HEK293 (cell line): ENCODE measurements around the gene FLYWCH1.

Experiments used
- CTCF ChIA-PET: fragments of 350-600 bp; formaldehyde crosslinking; extraction: SDS; loops from one replicate; lab custom pipeline; 2021; ENCODE audit warnings: antibody characterized with exemption; lab: Yijun Ruan, JAX
- POLR2A ChIA-PET: fragments of 300-600 bp; formaldehyde crosslinking; extraction: SDS; loops from one replicate; lab custom pipeline; 2020; ENCODE audit warnings: antibody characterized with exemption, inconsistent platforms; lab: Yijun Ruan, JAX
- H3K27ac ChIP-seq: fragments of 200-500 bp; sonication (Bioruptor generic); 2 replicates; pipeline ENCODE4 v1.5.1; 2014; ENCODE audit warnings: low read depth, low read length, control low read depth, inconsistent platforms; ENCODE audit errors: extremely low read depth
- H3K36me3 ChIP-seq, 2 experiments: fragments of 200-500 bp in 1 of 2; sonication (Bioruptor generic) in 1 of 2; 1 replicate in 1 of 2; 2 replicates in 1 of 2; pipeline ENCODE4 v1.5.1; 2014 to 2017; ENCODE audit warnings: inconsistent platforms in 2 of 2, low read length in 2 of 2; ENCODE audit not compliant: control insufficient read depth in 2 of 2, insufficient read depth in 1 of 2
- H3K4me1 ChIP-seq: fragments of 200-500 bp; sonication (Bioruptor generic); 2 replicates; pipeline ENCODE4 v1.5.1; 2014; ENCODE audit warnings: mild to moderate bottlenecking, low read length, inconsistent platforms; ENCODE audit not compliant: control insufficient read depth, insufficient read depth
- H3K4me3 ChIP-seq: 2 replicates; pipeline ENCODE4 v1.5.1; 2011; ENCODE audit warnings: low read depth, mild to moderate bottlenecking, control low read depth, low read length, moderate library complexity
- H3K9me3 ChIP-seq: fragments of 200-500 bp; sonication (Bioruptor generic); 2 replicates; pipeline ENCODE4 v1.5.1; 2014; ENCODE audit warnings: low read depth, low read length, inconsistent platforms; ENCODE audit not compliant: control insufficient read depth, insufficient read depth
- BCL11B ChIP-seq: fragments of 450-650 bp; formaldehyde crosslinking; IDR thresholded peaks from 2 replicates; pipeline ENCODE4 v1.5.1; 2016; ENCODE audit warnings: low read depth, missing biosample characterization, missing genetic modification characterization
- CTCF ChIP-seq: fragments of 450-650 bp; formaldehyde crosslinking; IDR thresholded peaks from 2 replicates; pipeline ENCODE4 v1.5.1; 2016; ENCODE audit warnings: missing biosample characterization, missing genetic modification characterization
- GLIS2 ChIP-seq: fragments of 450-650 bp; formaldehyde crosslinking; IDR thresholded peaks from 2 replicates; pipeline ENCODE4 v1.5.1; 2016; ENCODE audit warnings: missing biosample characterization, missing genetic modification characterization
- HOXD13 ChIP-seq: sonication (generic); formaldehyde crosslinking; IDR thresholded peaks from 2 replicates; pipeline ENCODE4 v1.8.0; 2022; ENCODE audit warnings: missing genetic modification reagents, borderline replicate concordance
- PRDM1 ChIP-seq: fragments of 450-650 bp; formaldehyde crosslinking; IDR thresholded peaks from 2 replicates; pipeline ENCODE4; 2016; ENCODE audit warnings: missing biosample characterization, missing genetic modification characterization
- RBAK ChIP-seq: fragments of 450-650 bp; formaldehyde crosslinking; IDR thresholded peaks from 2 replicates; pipeline ENCODE4 v1.5.1; 2016; ENCODE audit warnings: missing biosample characterization, missing genetic modification characterization
- SETDB1 ChIP-seq: IDR thresholded peaks from one replicate; pipeline ENCODE4 v1.6.1; 2017; ENCODE audit warnings: mild to moderate bottlenecking, low read length, moderate library complexity, mixed read lengths; ENCODE audit not compliant: insufficient read length
- SP2 ChIP-seq: fragments of 450-650 bp; formaldehyde crosslinking; IDR thresholded peaks from 2 replicates; pipeline ENCODE4 v1.5.1; 2016; ENCODE audit warnings: missing biosample characterization, missing genetic modification characterization
- ZBTB49 ChIP-seq: fragments of 450-650 bp; formaldehyde crosslinking; IDR thresholded peaks from 2 replicates; pipeline ENCODE4 v1.5.1; 2016; ENCODE audit warnings: missing biosample characterization, missing genetic modification characterization, low read depth
- ZIC2 ChIP-seq: fragments of 450-650 bp; formaldehyde crosslinking; IDR thresholded peaks from 2 replicates; pipeline ENCODE4 v1.5.1; 2016; ENCODE audit warnings: missing biosample characterization, missing genetic modification characterization
- ZNF112 ChIP-seq: fragments of 450-650 bp; formaldehyde crosslinking; IDR thresholded peaks from 2 replicates; pipeline ENCODE4 v1.5.0; 2017; ENCODE audit warnings: missing biosample characterization, missing genetic modification characterization
- ZNF132 ChIP-seq: fragments of 450-650 bp; formaldehyde crosslinking; IDR thresholded peaks from 2 replicates; pipeline ENCODE4 v1.5.1; 2017; ENCODE audit warnings: missing biosample characterization, missing genetic modification characterization, borderline replicate concordance
- ZNF19 ChIP-seq: fragments of 450-650 bp; formaldehyde crosslinking; IDR thresholded peaks from 2 replicates; pipeline ENCODE4; 2016; ENCODE audit warnings: missing biosample characterization, missing genetic modification characterization, low read depth
- ZNF214 ChIP-seq: fragments of 450-650 bp; formaldehyde crosslinking; IDR thresholded peaks from 2 replicates; pipeline ENCODE4 v1.5.1; 2017; ENCODE audit warnings: missing biosample characterization, mild to moderate bottlenecking, missing genetic modification characterization, borderline replicate concordance
- ZNF366 ChIP-seq: fragments of 450-650 bp; formaldehyde crosslinking; conservative IDR thresholded peaks from 2 replicates; pipeline ENCODE4 v1.5.1; 2016; ENCODE audit warnings: missing biosample characterization, missing genetic modification characterization
- ZNF518A ChIP-seq: fragments of 450-650 bp; formaldehyde crosslinking; conservative IDR thresholded peaks from 2 replicates; pipeline ENCODE4 v1.5.1; 2016; ENCODE audit warnings: low read depth, missing biosample characterization, missing genetic modification characterization
- ZNF555 ChIP-seq: fragments of 450-650 bp; formaldehyde crosslinking; conservative IDR thresholded peaks from 2 replicates; pipeline ENCODE4 v1.5.1; 2017; ENCODE audit warnings: missing biosample characterization, mild to moderate bottlenecking, missing genetic modification characterization, inconsistent platforms
- ZNF561 ChIP-seq: fragments of 450-650 bp; IDR thresholded peaks from 2 replicates; pipeline ENCODE4 v1.5.1; 2018; ENCODE audit warnings: missing biosample characterization, missing genetic modification characterization, borderline replicate concordance
- ZNF600 ChIP-seq: fragments of 450-650 bp; formaldehyde crosslinking; IDR thresholded peaks from 2 replicates; pipeline ENCODE4 v1.5.1; 2016; ENCODE audit warnings: missing biosample characterization, missing genetic modification characterization
- ZNF621 ChIP-seq: fragments of 450-650 bp; formaldehyde crosslinking; IDR thresholded peaks from 2 replicates; pipeline ENCODE4 v1.5.1; 2017; ENCODE audit warnings: missing biosample characterization, missing genetic modification characterization
- ZNF658 ChIP-seq: fragments of 450-650 bp; formaldehyde crosslinking; IDR thresholded peaks from 2 replicates; pipeline ENCODE4; 2016; ENCODE audit warnings: missing biosample characterization, missing genetic modification characterization
- ZNF677 ChIP-seq: fragments of 450-650 bp; IDR thresholded peaks from 2 replicates; pipeline ENCODE4 v1.5.0; 2018; ENCODE audit warnings: missing biosample characterization, mild to moderate bottlenecking, missing genetic modification characterization, moderate library complexity
- ZNF701 ChIP-seq: fragments of 450-650 bp; formaldehyde crosslinking; IDR thresholded peaks from 2 replicates; pipeline ENCODE4 v1.5.1; 2016; ENCODE audit warnings: missing biosample characterization, missing genetic modification characterization
- ZNF837 ChIP-seq: fragments of 450-650 bp; formaldehyde crosslinking; IDR thresholded peaks from 2 replicates; pipeline ENCODE4 v1.5.1; 2016; ENCODE audit warnings: missing biosample characterization, missing genetic modification characterization
- TF ChIP-seq, protein P1 (sequence below): fragments of 450-650 bp; formaldehyde crosslinking; IDR thresholded peaks from 2 replicates; pipeline ENCODE4 v1.5.1; 2016; ENCODE audit warnings: missing biosample characterization, missing genetic modification characterization, borderline replicate concordance

FLYWCH1 gene

GRCh38 chr16:2988590-2989099, 76.9 kb downstream of the FLYWCH1 start:
- POLR2A ChIA-PET: no interaction called here

DNA sequence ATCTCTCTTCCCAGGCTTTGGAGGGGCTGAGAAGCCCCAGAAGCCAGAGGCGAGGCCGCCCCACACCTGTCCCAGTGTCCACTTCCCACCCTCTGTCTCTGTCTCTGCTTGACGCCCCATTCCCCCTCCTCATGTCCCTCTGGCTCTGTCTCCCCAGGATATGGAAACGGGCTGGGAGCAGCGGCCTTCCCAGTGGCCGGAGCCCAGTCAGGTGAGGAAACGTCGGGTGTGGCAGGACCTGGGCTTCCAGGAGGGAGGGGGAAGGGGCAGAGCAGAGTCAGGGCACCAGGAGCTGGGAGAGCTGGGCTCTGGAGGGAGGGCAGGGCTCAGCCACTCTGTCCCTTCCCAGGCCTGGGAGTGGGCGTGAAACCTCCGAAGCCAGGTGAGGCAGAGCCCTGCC, 79.2 kb downstream of the FLYWCH1 start:
- ChIA-PET POLR2A (interaction anchor here (1.0 kb wide), 1 partner anchor 116 kb away, joined by 4 read pairs; no protein-coding TSS in a partner anchor), CTCF (interaction anchor here (1.6 kb wide), 1 partner anchor 38 kb away, joined by 4 read pairs; no protein-coding TSS in a partner anchor)
- H3K9me3 ChIP-seq: no peaks in the 10 kb centered on the region
- H3K4me3 ChIP-seq: no peak overlapping the region
- H3K27ac ChIP-seq: no peak overlapping the region
- no peaks in the 10 kb centered on the region; the same call in 1 of the 2 replicates for H3K4me1 ChIP-seq
- H3K36me3 ChIP-seq: no peaks in the 10 kb centered on the region
- TF ChIP-seq ZNF132 (tag by site-specific recombination) (no peak), ZNF600 (tag by site-specific recombination) (no peak), ZBTB49 (tag by site-specific recombination) (no peak), CTCF (tag by site-specific recombination) (no peak), ZNF677 (tag by site-specific recombination) (no peak), RBAK (tag by site-specific recombination) (no peak), GLIS2 (tag by site-specific recombination) (no peak), HOXD13 (no peak), SETDB1 (no peak), ZNF214 (tag by site-specific recombination) (no peak), BCL11B (no peak), ZNF561 (tag by site-specific recombination) (no peak), ZNF701 (no peak), ZNF518A (tag by site-specific recombination) (no peak), ZNF658 (tag by site-specific recombination) (no peak), ZNF112 (tag by site-specific recombination) (no peak)
- TF ChIP-seq, protein P1, sequence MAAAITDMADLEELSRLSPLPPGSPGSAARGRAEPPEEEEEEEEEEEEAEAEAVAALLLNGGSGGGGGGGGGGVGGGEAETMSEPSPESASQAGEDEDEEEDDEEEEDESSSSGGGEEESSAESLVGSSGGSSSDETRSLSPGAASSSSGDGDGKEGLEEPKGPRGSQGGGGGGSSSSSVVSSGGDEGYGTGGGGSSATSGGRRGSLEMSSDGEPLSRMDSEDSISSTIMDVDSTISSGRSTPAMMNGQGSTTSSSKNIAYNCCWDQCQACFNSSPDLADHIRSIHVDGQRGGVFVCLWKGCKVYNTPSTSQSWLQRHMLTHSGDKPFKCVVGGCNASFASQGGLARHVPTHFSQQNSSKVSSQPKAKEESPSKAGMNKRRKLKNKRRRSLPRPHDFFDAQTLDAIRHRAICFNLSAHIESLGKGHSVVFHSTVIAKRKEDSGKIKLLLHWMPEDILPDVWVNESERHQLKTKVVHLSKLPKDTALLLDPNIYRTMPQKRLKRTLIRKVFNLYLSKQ (tag by site-specific recombination): no peak

More at GRCh38 chr16:2988590-2989099, 76.9 kb downstream of the FLYWCH1 start:
- CTCF ChIA-PET: interaction anchor here (1.3 kb wide), 1 partner anchor 43 kb away, joined by 3 read pairs; no protein-coding TSS in a partner anchor
- Histone ChIP-seq H3K36me3 (no peaks in the 10 kb centered on the region), H3K27ac (no peak overlapping the region), H3K9me3 (no peaks in the 10 kb centered on the region), H3K4me3 (no peak overlapping the region), H3K4me1 (no peaks in the 10 kb centered on the region; the same call in 1 of the 2 replicates)
- TF ChIP-seq ZIC2 (tag by site-specific recombination): peak; percentile 75
- no peak for TF ChIP-seq ZNF366
- no peak for TF ChIP-seq ZNF555
- no peak for TF ChIP-seq PRDM1 (tag by site-specific recombination)
- TF ChIP-seq ZNF837 (tag by site-specific recombination): no peak
- TF ChIP-seq ZNF621 (tag by site-specific recombination): no peak
- no peak for TF ChIP-seq ZNF19 (tag by site-specific recombination)
- peak; percentile 20; the same call in 1 of the 2 replicates for TF ChIP-seq SP2 (tag by site-specific recombination)
